Pancreas (tissue), 10 donors: ENCODE measurements around the gene PCDHA8. TPM values are rescaled to one million over a fixed set of nuclear protein-coding genes. Genes with fewer than 3 reads are reported as not detected.
A peak's percentile ranks its signal among the peaks of the same experiment; 100 is the strongest.
"Not testable (repeated sequence)": the region's sequence is repeated elsewhere in the genome, so short reads cannot be mapped to it uniquely, and the experiment has no call there.

ENCODE experiments used
- ATAC-seq, 4 donors: fragments of 200-7000 bp; cut with Tn5 transposase; one replicate each; pipeline versions ENCODE4 v1.8.0 to v1.9.1; 2020; ENCODE audit warnings: mild to moderate bottlenecking in 4 of 4, moderate library complexity in 4 of 4
- DNase-seq, 6 donors: peaks; one replicate each; pipeline ENCODE4 v3.0.0-alpha.2; 2020
- FAIRE-seq: peaks from 2 replicates; lab custom pipeline; 2012; peaks lifted over from hg19 to GRCh38; lab: Jason Lieb, UNC
- H3K27ac ChIP-seq, 4 donors: fragments of 200-600 bp; sonication (generic); 1 replicate in 3 of 4; 2 replicates in 1 of 4; pipeline versions ENCODE4 v1.5.0 to v1.8.0; 2020
- H3K27me3 ChIP-seq, 4 donors: fragments of 200-600 bp; one replicate each; pipeline ENCODE4 v1.8.0; 2021
- H3K36me3 ChIP-seq, 3 donors: fragments of 200-600 bp; sonication (generic) in 1 of 3; one replicate each; pipeline versions ENCODE4 v1.5.0 to v1.8.0; 2020 to 2021
- H3K4me1 ChIP-seq, 3 donors: fragments of 200-600 bp; one replicate each; pipeline ENCODE4 v1.8.0; 2021
- H3K4me3 ChIP-seq, 4 donors: fragments of 200-600 bp; sonication (generic) in 2 of 4; one replicate each; pipeline versions ENCODE4 v1.5.0 to v1.8.0; 2020 to 2021
- H3K9me3 ChIP-seq, 4 donors: fragments of 200-600 bp; one replicate each; pipeline ENCODE4 v1.8.0; 2021
- WGBS, 2 donors: extraction: QIAGEN DNeasy Blood & Tissue Kit; methylation state at CpG; one replicate each; pipeline ENCODE4 v1.1.7; 2013; 5-methylcytosine and 5-hydroxymethylcytosine counted together
- intact Hi-C, 3 donors: fragments of 100-400 bp; cut with DNase I; formaldehyde crosslinking; loops; one replicate each; pipeline versions ENCODE4 v1.11.1 to v1.14.2; 2022
- polyA plus RNA-seq, 2 donors: library from polyadenylated mRNA; stranded (reverse); fragments of 200-250 nt; gene quantifications; one replicate each; pipeline ENCODE4 v1.2.3, GENCODE V29; 2013
- total RNA-seq, 6 donors: library from RNA; stranded (reverse); fragmentation: NEBNext Ultra II Directional in 4 of 6; extraction: Animal tissue kit (Norgen Biotek cat#: 25700) in 4 of 6; gene quantifications; one replicate each; pipeline versions ENCODE4 v1.2.1 to v1.2.4, GENCODE V29; 2021 to 2023
- TF ChIP-seq, protein P1 (sequence below), 4 donors: fragments of 200-600 bp; sonication (generic) in 3 of 4; IDR thresholded peaks; one replicate each; pipeline versions ENCODE4 v1.5.0 to v1.8.0; 2021; ENCODE audit warnings: antibody characterized with exemption in 4 of 4
- donor health status: healthy with polysubstance abuse.
- donor health status: DM: no; HTN: no; CAD: no; lungs with moderate emphysema.
- donor health status: DM: no; HTN: no; CAD: no.
- donor health status: control.
- donor health status: control.
- donor health status: Bipolar disorder and iron deficiency.
- donor health status: DM: yes; HTN: yes; CAD: no.
- donor health status: DM: no; HTN: no; CAD: no.
- donor health status: DM: no; HTN: no; CAD: no.
- donor health status: DM: yes; HTN: yes; CAD: no.

The PCDHA8 gene
- total and polyA plus RNA-seq, 8 donors, result 0.08 to 0.76 (median 0.40) TPM

GRCh38 chr5:140827704-140828361 lies 13.2 kb upstream of the PCDHA8 start, which contains the start of gene PCDHA6:
PCDHA6 (plus strand) TSS chr5:140827960; CDS start chr5:140828092, 132 bp downstream.
- DNase-seq (peak in 1 of 6 donors; percentile 33), ATAC-seq (peak in 2 of 4 donors; percentile 72 to 80), FAIRE-seq (no peak)
- H3K27me3 ChIP-seq, result no peaks in the 10 kb centered on the region
- TF ChIP-seq, protein P1, sequence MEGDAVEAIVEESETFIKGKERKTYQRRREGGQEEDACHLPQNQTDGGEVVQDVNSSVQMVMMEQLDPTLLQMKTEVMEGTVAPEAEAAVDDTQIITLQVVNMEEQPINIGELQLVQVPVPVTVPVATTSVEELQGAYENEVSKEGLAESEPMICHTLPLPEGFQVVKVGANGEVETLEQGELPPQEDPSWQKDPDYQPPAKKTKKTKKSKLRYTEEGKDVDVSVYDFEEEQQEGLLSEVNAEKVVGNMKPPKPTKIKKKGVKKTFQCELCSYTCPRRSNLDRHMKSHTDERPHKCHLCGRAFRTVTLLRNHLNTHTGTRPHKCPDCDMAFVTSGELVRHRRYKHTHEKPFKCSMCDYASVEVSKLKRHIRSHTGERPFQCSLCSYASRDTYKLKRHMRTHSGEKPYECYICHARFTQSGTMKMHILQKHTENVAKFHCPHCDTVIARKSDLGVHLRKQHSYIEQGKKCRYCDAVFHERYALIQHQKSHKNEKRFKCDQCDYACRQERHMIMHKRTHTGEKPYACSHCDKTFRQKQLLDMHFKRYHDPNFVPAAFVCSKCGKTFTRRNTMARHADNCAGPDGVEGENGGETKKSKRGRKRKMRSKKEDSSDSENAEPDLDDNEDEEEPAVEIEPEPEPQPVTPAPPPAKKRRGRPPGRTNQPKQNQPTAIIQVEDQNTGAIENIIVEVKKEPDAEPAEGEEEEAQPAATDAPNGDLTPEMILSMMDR (IDR thresholded peaks at IDR 0.05), result no peak
- WGBS, 2 donors, result 17% methylated on average over 27 of the region's 27 CpGs
- H3K4me1 ChIP-seq, result no peaks in the 10 kb centered on the region
- intact Hi-C loops, result no loop called here
- H3K9me3 ChIP-seq, result no peaks in the 10 kb centered on the region
- H3K27ac ChIP-seq, result no peak within 1 kb of the TSS
- H3K4me3 ChIP-seq, result peak within 1 kb of the TSS in 2 of 4 donors; percentile 13 to 20
- no peaks in the 10 kb centered on the region for H3K36me3 ChIP-seq

DNA sequence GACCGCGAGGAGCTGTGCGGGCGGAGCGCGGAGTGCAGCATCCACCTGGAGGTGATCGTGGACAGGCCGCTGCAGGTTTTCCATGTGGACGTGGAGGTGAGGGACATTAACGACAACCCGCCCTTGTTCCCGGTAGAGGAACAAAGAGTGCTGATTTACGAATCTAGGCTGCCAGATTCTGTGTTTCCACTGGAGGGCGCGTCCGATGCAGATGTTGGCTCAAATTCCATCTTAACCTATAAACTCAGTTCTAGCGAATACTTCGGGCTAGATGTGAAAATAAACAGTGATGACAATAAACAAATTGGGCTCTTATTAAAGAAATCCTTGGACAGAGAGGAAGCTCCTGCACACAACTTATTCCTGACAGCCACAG lies 12.6 kb upstream of the PCDHA8 start:
- Histone ChIP-seq H3K4me1 (no peaks in the 10 kb centered on the region), H3K27ac (no peak overlapping the region), H3K9me3 (no peaks in the 10 kb centered on the region), H3K27me3 (no peaks in the 10 kb centered on the region), H3K4me3 (peak overlapping the region in 2 of 4 donors; percentile 13 to 20), H3K36me3 (no peaks in the 10 kb centered on the region)
- FAIRE-seq, result no peak
- DNase-seq, result no peak
- 20 to 21% methylated on average over 12 to 18 of the region's 18 CpGs for WGBS, 2 donors
- intact Hi-C loops, result no loop called here
- ATAC-seq, result peak in 3 of 4 donors; percentile 43 to 48 (median 46)
- TF ChIP-seq, protein P1 (IDR thresholded peaks at IDR 0.05), result no peak

DNA sequence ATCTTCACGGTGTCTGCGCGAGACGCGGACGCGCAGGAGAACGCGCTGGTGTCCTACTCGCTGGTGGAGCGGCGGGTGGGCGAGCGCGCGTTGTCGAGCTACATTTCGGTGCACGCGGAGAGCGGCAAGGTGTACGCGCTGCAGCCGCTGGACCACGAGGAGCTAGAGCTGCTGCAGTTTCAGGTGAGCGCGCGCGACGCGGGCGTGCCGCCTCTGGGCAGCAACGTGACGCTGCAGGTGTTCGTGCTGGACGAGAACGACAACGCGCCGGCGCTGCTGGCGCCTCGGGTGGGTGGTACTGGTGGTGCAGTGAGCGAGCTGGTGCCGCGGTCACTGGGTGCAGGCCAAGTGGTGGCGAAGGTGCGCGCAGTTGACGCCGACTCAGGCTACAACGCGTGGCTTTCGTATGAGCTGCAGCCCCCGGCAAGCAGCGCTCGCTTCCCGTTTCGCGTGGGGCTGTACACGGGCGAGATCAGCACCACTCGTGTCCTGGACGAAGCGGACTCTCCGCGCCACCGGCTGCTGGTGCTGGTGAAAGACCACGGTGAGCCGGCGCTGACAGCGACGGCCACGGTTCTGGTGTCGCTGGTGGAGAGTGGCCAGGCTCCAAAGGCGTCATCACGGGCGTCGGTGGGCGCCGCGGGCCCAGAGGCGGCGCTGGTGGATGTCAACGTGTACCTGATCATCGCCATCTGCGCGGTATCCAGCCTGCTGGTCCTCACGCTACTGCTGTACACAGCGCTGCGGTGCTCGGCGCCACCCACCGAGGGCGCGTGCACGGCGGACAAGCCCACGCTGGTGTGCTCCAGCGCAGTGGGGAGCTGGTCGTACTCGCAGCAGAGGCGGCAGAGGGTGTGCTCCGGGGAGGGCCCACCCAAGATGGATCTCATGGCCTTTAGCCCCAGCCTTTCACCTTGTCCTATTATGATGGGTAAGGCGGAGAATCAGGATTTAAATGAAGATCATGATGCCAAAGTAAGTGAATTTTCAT lies 11.2 kb upstream of the PCDHA8 start:
- H3K9me3 ChIP-seq, H3K27me3 ChIP-seq, intact Hi-C loops, ATAC-seq, H3K36me3 ChIP-seq, FAIRE-seq, H3K27ac ChIP-seq, H3K4me3 ChIP-seq, H3K4me1 ChIP-seq: not testable (repeated sequence)
- DNase-seq, result peak in 1 of 6 donors; percentile 41
- WGBS, 2 donors, result 32 to 33% methylated on average over 100 to 106 of the region's 106 CpGs

GRCh38 chr5:140833993-140834392 lies 7.0 kb upstream of the PCDHA8 start, which contains the start of gene PCDHA7:
PCDHA7 (plus strand) TSS chr5:140834269; CDS start chr5:140834384, 115 bp downstream.
- TF ChIP-seq, protein P1 (IDR thresholded peaks at IDR 0.05), result no peak
- 4 to 8% methylated on average over 8 of the region's 8 CpGs for WGBS, 2 donors
- Histone ChIP-seq H3K27me3 (no peaks in the 10 kb centered on the region), H3K9me3 (peaks cover 0 to 3% (median 0%) of the 10 kb centered on the region in 4 donors), H3K36me3 (no peaks in the 10 kb centered on the region), H3K27ac (no peak within 1 kb of the TSS), H3K4me1 (no peaks in the 10 kb centered on the region), H3K4me3 (no peak within 1 kb of the TSS)
- intact Hi-C loops, result no loop called here
- ATAC-seq (peak in 1 of 4 donors; percentile 61), DNase-seq (no peak), FAIRE-seq (no peak)

DNA sequence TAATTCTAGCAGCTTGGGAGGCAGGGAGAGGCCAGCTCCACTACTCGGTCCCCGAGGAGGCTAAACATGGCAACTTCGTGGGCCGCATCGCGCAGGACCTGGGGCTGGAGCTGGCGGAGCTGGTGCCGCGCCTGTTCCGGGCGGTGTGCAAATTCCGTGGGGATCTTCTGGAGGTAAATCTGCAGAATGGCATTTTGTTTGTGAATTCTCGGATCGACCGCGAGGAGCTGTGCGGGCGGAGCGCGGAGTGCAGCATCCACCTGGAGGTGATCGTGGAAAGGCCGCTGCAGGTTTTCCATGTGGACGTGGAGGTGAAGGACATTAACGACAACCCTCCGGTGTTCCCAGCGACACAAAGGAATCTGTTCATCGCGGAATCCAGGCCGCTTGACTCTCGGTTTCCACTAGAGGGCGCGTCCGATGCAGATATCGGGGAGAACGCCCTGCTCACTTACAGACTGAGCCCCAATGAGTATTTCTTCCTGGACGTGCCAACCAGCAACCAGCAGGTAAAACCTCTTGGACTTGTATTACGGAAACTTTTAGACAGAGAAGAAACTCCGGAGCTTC lies 6.5 kb upstream of the PCDHA8 start:
- H3K4me3 ChIP-seq, FAIRE-seq: not testable (repeated sequence)

More for the DNA sequence above, 6.5 kb upstream of the PCDHA8 start:
- H3K4me1 ChIP-seq, H3K27me3 ChIP-seq, intact Hi-C loops, H3K9me3 ChIP-seq, H3K27ac ChIP-seq, H3K36me3 ChIP-seq, DNase-seq: not testable (repeated sequence)
- ATAC-seq, result peak in 1 of 4 donors; percentile 41
- 13 to 15% methylated on average over 26 of the region's 38 CpGs for WGBS, 2 donors
